ENCODE results near the gene FLAD1. TPM values are rescaled to one million over a fixed set of nuclear protein-coding genes. Genes with fewer than 3 reads are reported as not detected.

The FLAD1 gene
- total and polyA plus RNA-seq, 11 donors: 19.4 to 50.7 (median 27.4) TPM

DNA sequence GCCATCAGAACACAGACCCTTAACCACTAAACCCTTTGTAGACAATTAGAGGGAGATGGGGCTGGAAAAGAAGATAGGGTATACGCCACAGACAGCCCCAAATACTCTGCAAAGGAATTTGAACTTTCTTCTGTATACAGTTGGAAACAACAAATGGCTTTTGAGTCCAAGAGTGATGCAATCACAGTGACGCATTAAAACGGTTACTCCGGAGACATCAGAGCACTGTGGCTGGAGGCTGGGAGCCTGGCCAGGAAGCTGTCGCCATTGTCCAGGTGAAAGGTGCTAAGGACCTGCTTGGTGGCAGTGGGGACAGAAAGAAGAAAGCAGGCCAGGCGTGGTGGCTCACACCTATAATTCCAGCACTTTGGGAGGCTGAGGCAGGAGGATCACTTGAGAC lies 4.2 kb downstream of the FLAD1 start:
- peaks cover 0 to 54% (median 44%) of the 10 kb centered on the region in 9 donors for H3K36me3 ChIP-seq
- TF ChIP-seq POLR2A (IDR thresholded peaks at IDR 0.05): no peak
- TF ChIP-seq, protein P1, sequence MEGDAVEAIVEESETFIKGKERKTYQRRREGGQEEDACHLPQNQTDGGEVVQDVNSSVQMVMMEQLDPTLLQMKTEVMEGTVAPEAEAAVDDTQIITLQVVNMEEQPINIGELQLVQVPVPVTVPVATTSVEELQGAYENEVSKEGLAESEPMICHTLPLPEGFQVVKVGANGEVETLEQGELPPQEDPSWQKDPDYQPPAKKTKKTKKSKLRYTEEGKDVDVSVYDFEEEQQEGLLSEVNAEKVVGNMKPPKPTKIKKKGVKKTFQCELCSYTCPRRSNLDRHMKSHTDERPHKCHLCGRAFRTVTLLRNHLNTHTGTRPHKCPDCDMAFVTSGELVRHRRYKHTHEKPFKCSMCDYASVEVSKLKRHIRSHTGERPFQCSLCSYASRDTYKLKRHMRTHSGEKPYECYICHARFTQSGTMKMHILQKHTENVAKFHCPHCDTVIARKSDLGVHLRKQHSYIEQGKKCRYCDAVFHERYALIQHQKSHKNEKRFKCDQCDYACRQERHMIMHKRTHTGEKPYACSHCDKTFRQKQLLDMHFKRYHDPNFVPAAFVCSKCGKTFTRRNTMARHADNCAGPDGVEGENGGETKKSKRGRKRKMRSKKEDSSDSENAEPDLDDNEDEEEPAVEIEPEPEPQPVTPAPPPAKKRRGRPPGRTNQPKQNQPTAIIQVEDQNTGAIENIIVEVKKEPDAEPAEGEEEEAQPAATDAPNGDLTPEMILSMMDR (IDR thresholded peaks at IDR 0.05): no peak
- peak in 1 of 5 donors; percentile 49 for DNase-seq
- intact Hi-C loops (cut with DNase I): no loop called here
- H3K9me3 ChIP-seq: no peaks in the 10 kb centered on the region
- peaks cover 3 to 23% (median 13%) of the 10 kb centered on the region in 12 donors for H3K4me1 ChIP-seq
- H3K27ac ChIP-seq: no peak overlapping the region
- no peak overlapping the region for H3K4me3 ChIP-seq
- H3K27me3 ChIP-seq: no peaks in the 10 kb centered on the region
- ATAC-seq: no peak
- 57 to 66% (median 63%) methylated on average over 6 of the region's 6 CpGs for WGBS, 4 donors

- H3K9me3 ChIP-seq: no peaks in the 10 kb centered on the region
- H3K36me3 ChIP-seq: peaks cover 0 to 62% (median 44%) of the 10 kb centered on the region in 9 donors
- no peak for ATAC-seq
- no peak overlapping the region for H3K27ac ChIP-seq
- TF ChIP-seq, protein P1 (IDR thresholded peaks at IDR 0.05): no peak
- TF ChIP-seq POLR2A (IDR thresholded peaks at IDR 0.05): no peak
- intact Hi-C loops (cut with DNase I): no loop called here
- 85 to 89% (median 87%) methylated on average over 15 to 17 of the region's 17 CpGs for WGBS, 4 donors
- peaks cover 0 to 19% (median 9%) of the 10 kb centered on the region in 12 donors for H3K4me1 ChIP-seq
- peak in 1 of 5 donors; percentile 24 for DNase-seq
- H3K27me3 ChIP-seq: no peaks in the 10 kb centered on the region
- no peak overlapping the region for H3K4me3 ChIP-seq
These were observed 5.2 kb downstream of the FLAD1 start for GRCh38 chr1:154988058-154988954.

DNA sequence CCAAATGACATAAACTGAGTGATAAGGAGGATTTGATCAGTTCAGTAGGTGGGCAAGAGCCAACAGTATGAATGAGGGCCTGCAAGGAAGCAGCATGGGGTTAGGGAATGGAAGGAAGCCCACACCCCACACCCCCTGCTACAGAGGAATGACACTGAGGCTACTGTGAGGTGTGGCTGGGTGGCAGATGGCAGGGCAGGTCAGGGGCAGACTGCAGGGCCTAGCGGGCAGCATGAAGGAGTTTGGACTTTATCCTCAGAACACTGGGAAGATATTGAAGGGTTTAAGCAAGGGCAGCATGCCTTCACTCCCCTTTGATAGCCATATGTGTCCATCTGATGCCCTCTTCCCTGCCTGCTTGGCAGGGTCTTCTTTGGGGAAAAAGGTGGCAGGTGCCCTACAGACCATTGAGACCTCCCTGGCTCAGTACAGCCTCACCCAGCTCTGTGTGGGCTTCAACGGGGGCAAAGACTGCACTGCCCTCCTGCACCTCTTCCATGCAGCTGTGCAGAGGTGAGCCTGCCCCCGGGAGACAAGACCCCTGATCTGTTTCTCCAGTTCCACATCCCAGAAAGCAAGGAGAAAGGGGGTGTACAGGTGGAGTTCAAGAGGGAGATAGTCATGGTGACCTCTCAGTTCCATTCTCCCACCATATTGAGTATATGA lies 6.2 kb downstream of the FLAD1 start:
- Histone ChIP-seq H3K27ac (no peak overlapping the region), H3K27me3 (no peaks in the 10 kb centered on the region), H3K36me3 (peaks cover 0 to 62% (median 44%) of the 10 kb centered on the region in 9 donors), H3K9me3 (no peaks in the 10 kb centered on the region), H3K4me1 (peaks cover 0 to 10% (median under 1%) of the 10 kb centered on the region in 12 donors), H3K4me3 (no peak overlapping the region)
- intact Hi-C loops (cut with DNase I): no loop called here
- ATAC-seq (no peak), DNase-seq (peak in 1 of 5 donors; percentile 4)
- WGBS, 4 donors: 78 to 94% (median 83%) methylated on average over 3 of the region's 3 CpGs
- TF ChIP-seq POLR2A (IDR thresholded peaks at IDR 0.05): no peak
- TF ChIP-seq, protein P1 (IDR thresholded peaks at IDR 0.05): no peak

- no peak for ATAC-seq
These were observed 7.1 kb downstream of the FLAD1 start for GRCh38 chr1:154990276-154990675.

More at GRCh38 chr1:154990276-154990675, 7.1 kb downstream of the FLAD1 start:
- Histone ChIP-seq H3K36me3 (peaks cover 0 to 62% (median 44%) of the 10 kb centered on the region in 9 donors), H3K9me3 (no peaks in the 10 kb centered on the region), H3K27me3 (no peaks in the 10 kb centered on the region), H3K4me3 (no peak overlapping the region), H3K4me1 (peaks cover 0 to 4% (median 0%) of the 10 kb centered on the region in 12 donors), H3K27ac (no peak overlapping the region)
- WGBS, 4 donors: 91 to 94% (median 92%) methylated on average over 8 of the region's 8 CpGs
- intact Hi-C loops (cut with DNase I): no loop called here
- TF ChIP-seq, protein P1 (IDR thresholded peaks at IDR 0.05): no peak
- no peak for TF ChIP-seq POLR2A (IDR thresholded peaks at IDR 0.05)
- DNase-seq: peak in 2 of 5 donors; percentile 13 to 63

All from heart left ventricle (tissue), 16 donors.